Nephron progenitor cell (in vitro differentiated cells): Measurements from ENCODE around the gene NRP1.
A peak's percentile ranks its signal among the peaks of the same experiment; 100 is the strongest.

ENCODE experiments used
- DNase-seq: peaks from one replicate; pipeline ENCODE4 v3.0.0; 2021
- H3K27ac Mint-ChIP-seq: 2 replicates; pipeline ENCODE4 v1.8.0; 2021; ENCODE audit warnings: mild to moderate bottlenecking, moderate library complexity, mixed read lengths
- H3K27me3 Mint-ChIP-seq: 2 replicates; pipeline ENCODE4 v1.8.0; 2021; ENCODE audit warnings: mild to moderate bottlenecking, low read depth, mixed read lengths; ENCODE audit not compliant: poor library complexity
- H3K36me3 Mint-ChIP-seq: 2 replicates; pipeline ENCODE4 v1.8.0; 2021; ENCODE audit warnings: low read depth, mixed read lengths
- H3K4me1 Mint-ChIP-seq: 2 replicates; pipeline ENCODE4 v1.8.0; 2021; ENCODE audit warnings: mixed read lengths
- H3K4me3 Mint-ChIP-seq: 2 replicates; pipeline ENCODE4 v1.8.0; 2021; ENCODE audit warnings: mild to moderate bottlenecking, moderate library complexity, mixed read lengths
- H3K9me3 Mint-ChIP-seq: 2 replicates; pipeline ENCODE4 v1.8.0; 2021; ENCODE audit warnings: mild to moderate bottlenecking, moderate library complexity, mixed read lengths
- CTCF ChIP-seq: fragments of 200-600 bp; sonication (generic); IDR thresholded peaks from 2 replicates; pipeline ENCODE4 v1.5.0; 2021; ENCODE audit warnings: antibody characterized with exemption

The NRP1 gene

GRCh38 chr10:33331379-33331694 is 3.1 kb downstream of the NRP1 start:
- no peaks in the 10 kb centered on the region for H3K27me3 Mint-ChIP-seq
- H3K4me1 Mint-ChIP-seq = peaks cover 60% of the 10 kb centered on the region
- peaks cover 55% of the 10 kb centered on the region for H3K36me3 Mint-ChIP-seq
- H3K9me3 Mint-ChIP-seq = no peaks in the 10 kb centered on the region
- no peak for DNase-seq
- H3K4me3 Mint-ChIP-seq = peak overlapping the region; percentile 94
- no peak for TF ChIP-seq CTCF
- H3K27ac Mint-ChIP-seq = peak overlapping the region; percentile 89

GRCh38 chr10:33330543-33331378 is 3.7 kb downstream of the NRP1 start:
- Mint-ChIP-seq H3K4me3 (peak overlapping the region; percentile 94), H3K27ac (peak overlapping the region; percentile 89), H3K4me1 (peaks cover 66% of the 10 kb centered on the region), H3K9me3 (no peaks in the 10 kb centered on the region), H3K36me3 (peaks cover 61% of the 10 kb centered on the region), H3K27me3 (no peaks in the 10 kb centered on the region)
- DNase-seq = peak; percentile 93
- TF ChIP-seq CTCF = peak; percentile 94

DNA sequence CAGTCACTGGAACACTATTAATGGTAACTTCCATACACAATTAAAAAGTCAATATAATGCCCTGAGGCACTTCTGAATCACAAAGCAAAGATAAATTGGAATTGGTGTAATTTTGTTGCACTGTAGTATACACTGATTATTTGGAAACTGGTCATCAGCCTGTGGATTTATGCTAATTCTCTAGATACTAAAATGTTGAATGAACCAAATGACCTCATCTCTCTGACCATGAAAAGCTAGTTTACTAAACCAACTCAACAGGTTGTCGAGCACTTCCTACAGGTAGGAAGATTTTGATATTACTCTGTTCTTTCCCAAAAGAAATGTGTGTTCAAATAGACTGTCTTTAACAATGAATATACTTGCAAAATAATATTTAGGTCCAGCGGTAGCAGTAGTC is 5.3 kb downstream of the NRP1 start:
- Mint-ChIP-seq H3K4me3 (peak overlapping the region; percentile 94), H3K27me3 (no peaks in the 10 kb centered on the region), H3K36me3 (peaks cover 74% of the 10 kb centered on the region), H3K9me3 (no peaks in the 10 kb centered on the region), H3K27ac (no peak overlapping the region), H3K4me1 (peaks cover 76% of the 10 kb centered on the region)
- no peak for DNase-seq
- TF ChIP-seq CTCF = no peak

DNA sequence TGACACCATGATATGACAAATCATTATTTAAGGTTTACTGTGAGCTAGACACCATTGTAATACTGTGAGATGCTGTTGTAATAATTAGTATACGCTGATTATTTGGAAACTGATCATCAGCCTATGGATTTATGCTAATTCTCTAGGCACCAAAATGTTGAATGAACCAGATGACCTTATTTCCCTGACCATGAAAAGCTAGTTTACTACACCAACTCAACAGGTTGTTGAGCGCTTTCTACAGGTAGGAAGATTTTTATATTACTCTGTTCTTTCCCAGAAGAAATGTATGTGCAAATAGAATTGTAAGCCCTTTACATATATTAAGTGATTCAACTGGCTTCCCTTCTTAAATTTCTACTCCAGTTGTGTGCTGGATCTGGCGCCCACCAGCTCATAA is 6.2 kb downstream of the NRP1 start:
- no peak for TF ChIP-seq CTCF
- Mint-ChIP-seq H3K4me3 (peak overlapping the region; percentile 76), H3K4me1 (peaks cover 85% of the 10 kb centered on the region), H3K9me3 (peaks cover 6% of the 10 kb centered on the region), H3K27ac (no peak overlapping the region), H3K36me3 (peaks cover 81% of the 10 kb centered on the region), H3K27me3 (no peaks in the 10 kb centered on the region)
- DNase-seq = no peak

GRCh38 chr10:33327751-33328150 is 6.7 kb downstream of the NRP1 start:
- no peaks in the 10 kb centered on the region for H3K27me3 Mint-ChIP-seq
- DNase-seq = no peak
- H3K36me3 Mint-ChIP-seq = peaks cover 81% of the 10 kb centered on the region
- H3K27ac Mint-ChIP-seq = peak overlapping the region; percentile 96
- H3K9me3 Mint-ChIP-seq = peaks cover 7% of the 10 kb centered on the region
- peaks cover 88% of the 10 kb centered on the region for H3K4me1 Mint-ChIP-seq
- peak overlapping the region; percentile 76 for H3K4me3 Mint-ChIP-seq
- no peak for TF ChIP-seq CTCF

DNA sequence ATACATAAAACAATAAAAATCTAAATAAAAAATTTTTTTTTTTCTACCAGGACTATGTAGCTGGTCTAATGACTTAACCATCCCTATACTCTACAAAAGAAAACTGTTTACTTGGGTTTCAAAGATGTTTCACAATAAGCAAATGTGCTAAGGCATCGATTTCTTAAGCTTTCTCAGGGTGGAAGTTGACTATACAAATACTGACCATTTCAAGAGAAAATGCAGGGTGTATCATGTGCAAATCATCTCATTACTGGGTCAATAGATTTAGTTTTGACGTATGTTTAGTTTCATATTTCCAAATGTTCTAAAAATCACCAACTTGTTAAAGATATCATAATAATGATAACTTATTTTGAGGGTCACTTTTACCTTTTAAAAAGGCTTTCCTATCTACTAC is 7.5 kb downstream of the NRP1 start:
- no peak for TF ChIP-seq CTCF
- Mint-ChIP-seq H3K4me3 (peak overlapping the region; percentile 76), H3K27me3 (no peaks in the 10 kb centered on the region), H3K9me3 (peaks cover 9% of the 10 kb centered on the region), H3K27ac (no peak overlapping the region), H3K36me3 (peaks cover 82% of the 10 kb centered on the region), H3K4me1 (peaks cover 83% of the 10 kb centered on the region)
- no peak for DNase-seq
